GM19328 (cell line): Measurements from ENCODE around the gene POU2F3.

Source experiments
- ATAC-seq: cut with Tn5 transposase; IDR thresholded peaks from one replicate; pipeline ENCODE4 v1.9.1; 2021; ENCODE audit warnings: mild to moderate bottlenecking, moderate library complexity; ENCODE audit not compliant: unreplicated experiment

The POU2F3 gene

GRCh38 chr11:120281143-120281795, 41.3 kb downstream of the POU2F3 start:
- no peak for ATAC-seq

- ATAC-seq, result no peak
Observed at GRCh38 chr11:120283124-120283523, 43.2 kb downstream of the POU2F3 start.

GRCh38 chr11:120284272-120284671, 44.3 kb downstream of the POU2F3 start:
- no peak for ATAC-seq

- ATAC-seq, result no peak
Observed at GRCh38 chr11:120285256-120285655, 45.3 kb downstream of the POU2F3 start.

GRCh38 chr11:120288021-120288420, 48.1 kb downstream of the POU2F3 start:
- no peak for ATAC-seq

GRCh38 chr11:120289426-120289825, 49.5 kb downstream of the POU2F3 start:
- no peak for ATAC-seq

- ATAC-seq, result no peak
Observed at GRCh38 chr11:120290956-120291355, 51.0 kb downstream of the POU2F3 start.

- no peak for ATAC-seq
Observed at GRCh38 chr11:120293038-120293800, 53.3 kb downstream of the POU2F3 start.

- ATAC-seq, result no peak
Observed at GRCh38 chr11:120294096-120294495, 54.2 kb downstream of the POU2F3 start.

GRCh38 chr11:120295099-120295498, 55.2 kb downstream of the POU2F3 start:
- ATAC-seq, result no peak

- ATAC-seq, result no peak
Observed at GRCh38 chr11:120296554-120296953, 56.6 kb downstream of the POU2F3 start.

- ATAC-seq, result no peak
Observed at GRCh38 chr11:120298461-120298860, 58.5 kb downstream of the POU2F3 start.

GRCh38 chr11:120302001-120302805, 62.3 kb downstream of the POU2F3 start:
- ATAC-seq, result no peak

- no peak for ATAC-seq
Observed at GRCh38 chr11:120303004-120303637, 63.2 kb downstream of the POU2F3 start.

GRCh38 chr11:120304526-120304925, 64.6 kb downstream of the POU2F3 start:
- no peak for ATAC-seq

GRCh38 chr11:120305286-120305685, 65.3 kb downstream of the POU2F3 start:
- ATAC-seq, result no peak

- no peak for ATAC-seq
Observed at GRCh38 chr11:120306519-120307242, 66.7 kb downstream of the POU2F3 start.

GRCh38 chr11:120307476-120307875, 67.5 kb downstream of the POU2F3 start:
- ATAC-seq, result no peak

GRCh38 chr11:120308081-120308480, 68.1 kb downstream of the POU2F3 start:
- no peak for ATAC-seq

- ATAC-seq, result no peak
Observed at GRCh38 chr11:120310870-120311269, 70.9 kb downstream of the POU2F3 start.

- no peak for ATAC-seq
Observed at GRCh38 chr11:120314861-120315260, 74.9 kb downstream of the POU2F3 start.
